Stimulated activated CD4-positive, alpha-beta T cell treated with anti-CD3 and anti-CD28 coated beads, TNF-alpha, amount 100 ng/mL, for 48 hours (primary cell): ENCODE results near the gene RIN3.

Experiments
- DNase-seq, 3 donors: peaks; one replicate each; pipeline ENCODE4 v3.0.0-alpha.2; 2020; ENCODE audit warnings: low read depth in 3 of 3

RIN3 gene

GRCh38 chr14:92649934-92650545 is 136.5 kb downstream of the RIN3 start:
- no peak for DNase-seq

GRCh38 chr14:92650581-92651105 is 137.1 kb downstream of the RIN3 start:
- no peak for DNase-seq

- peak; percentile 50 to 75 (median 70) for DNase-seq
Observed at GRCh38 chr14:92651106-92651757, 137.7 kb downstream of the RIN3 start.

GRCh38 chr14:92651758-92652406 is 138.3 kb downstream of the RIN3 start:
- DNase-seq, result no peak

- no peak for DNase-seq
Observed at GRCh38 chr14:92652413-92653151, 139.0 kb downstream of the RIN3 start.

GRCh38 chr14:92653162-92653651 is 139.6 kb downstream of the RIN3 start:
- DNase-seq, result no peak

GRCh38 chr14:92654239-92654901 is 140.8 kb downstream of the RIN3 start:
- DNase-seq, result no peak

GRCh38 chr14:92655419-92656201 is 142.0 kb downstream of the RIN3 start:
- DNase-seq, result no peak

GRCh38 chr14:92656306-92657081 is 142.9 kb downstream of the RIN3 start:
- DNase-seq, result no peak

- no peak for DNase-seq
Observed at GRCh38 chr14:92657457-92658142, 144.0 kb downstream of the RIN3 start.

GRCh38 chr14:92658160-92658559 is 144.6 kb downstream of the RIN3 start:
- no peak for DNase-seq

GRCh38 chr14:92658684-92659083 is 145.1 kb downstream of the RIN3 start:
- no peak for DNase-seq

- DNase-seq, result no peak
Observed at GRCh38 chr14:92659765-92660561, 146.4 kb downstream of the RIN3 start.

- no peak for DNase-seq
Observed at GRCh38 chr14:92660571-92660970, 147.0 kb downstream of the RIN3 start.

GRCh38 chr14:92663049-92663448 is 149.5 kb downstream of the RIN3 start:
- no peak for DNase-seq

GRCh38 chr14:92665661-92666110 is 152.1 kb downstream of the RIN3 start:
- DNase-seq, result no peak

- DNase-seq, result no peak
Observed at GRCh38 chr14:92666251-92666650, 152.7 kb downstream of the RIN3 start.

GRCh38 chr14:92668276-92668973 is 154.8 kb downstream of the RIN3 start:
- DNase-seq, result no peak
